Renal cortex interstitium (tissue), 11 donors: ENCODE results near the gene MTERF1. TPM values are rescaled to one million over a fixed set of nuclear protein-coding genes. Genes with fewer than 3 reads are reported as not detected.
"Not testable (repeated sequence)": the region's sequence is repeated elsewhere in the genome, so short reads cannot be mapped to it uniquely, and the experiment has no call there.

Experiments used
- DNase-seq, 11 donors: peaks; one replicate each; pipeline ENCODE4 v3.0.0-alpha.2; 2013; ENCODE audit warnings: low read depth in 9 of 11, low spot score in 4 of 11; ENCODE audit errors: extremely low read depth in 1 of 11
- polyA plus RNA-seq, 3 donors: library from polyadenylated mRNA; unstranded; fragments of 120-200 nt; gene quantifications; one replicate each; pipeline ENCODE4 v1.2.1, GENCODE V29; 2013; ENCODE audit not compliant: insufficient read length in 3 of 3

MTERF1 gene
- polyA plus RNA-seq, 3 donors, result 17.9 to 21.4 (median 18.1) TPM

- no peak for DNase-seq
Measured at GRCh38 chr7:91892821-91893340, 12.4 kb upstream of the MTERF1 start.

GRCh38 chr7:91892099-91892705, 11.7 kb upstream of the MTERF1 start:
- DNase-seq, result no peak

- not testable (repeated sequence) for DNase-seq
Measured at GRCh38 chr7:91888271-91889175, 8.0 kb upstream of the MTERF1 start.

GRCh38 chr7:91887336-91888213, 7.1 kb upstream of the MTERF1 start:
- not testable (repeated sequence) for DNase-seq

- no peak for DNase-seq
Measured at GRCh38 chr7:91883676-91884362, 3.3 kb upstream of the MTERF1 start.

- no peak for DNase-seq
Measured at GRCh38 chr7:91880016-91880412, 488 bp downstream of the MTERF1 start.

GRCh38 chr7:91876391-91877133, 3.9 kb downstream of the MTERF1 start:
- no peak for DNase-seq

- no peak for DNase-seq
Measured at GRCh38 chr7:91875851-91876250, 4.7 kb downstream of the MTERF1 start.

- DNase-seq, result no peak
Measured at GRCh38 chr7:91872928-91873327, 7.6 kb downstream of the MTERF1 start.

- DNase-seq, result no peak
Measured at GRCh38 chr7:91872069-91872468, 8.4 kb downstream of the MTERF1 start.

- DNase-seq, result no peak
Measured at GRCh38 chr7:91869661-91870060, 10.8 kb downstream of the MTERF1 start.

GRCh38 chr7:91866599-91867148, 13.8 kb downstream of the MTERF1 start:
- peak in 2 of 11 donors; percentile 11 to 23 for DNase-seq

GRCh38 chr7:91865511-91865910, 15.0 kb downstream of the MTERF1 start:
- DNase-seq, result no peak

GRCh38 chr7:91864604-91865003, 15.9 kb downstream of the MTERF1 start:
- not testable (repeated sequence) for DNase-seq

- no peak for DNase-seq
Measured at GRCh38 chr7:91864070-91864469, 16.4 kb downstream of the MTERF1 start.

- DNase-seq, result no peak
Measured at GRCh38 chr7:91852263-91852741, 28.2 kb downstream of the MTERF1 start.

GRCh38 chr7:91850455-91850854, 30.0 kb downstream of the MTERF1 start:
- DNase-seq, result no peak
